ENCODE data around the gene GRIN2C. TPM values are rescaled to one million over a fixed set of nuclear protein-coding genes. Genes with fewer than 3 reads are reported as not detected.

GRIN2C gene
- total and polyA plus RNA-seq, 9 of the 15 experiments (the other 6 are each of a cell fraction or from before 2014, with no cell fraction given) = under 0.01 to 0.33 (median 0.10) TPM; not detected in 2

- Histone ChIP-seq H3K36me3 (ENCODE audit: control insufficient read depth, insufficient read depth, low read length) (no peaks in the 10 kb centered on the region; the same call in 1 of the 3 replicates), H3K9me1 (ENCODE audit: control insufficient read depth, insufficient read depth, low read length) (no peaks in the 10 kb centered on the region), H3K4me2 (ENCODE audit: insufficient read depth, low read length) (no peak overlapping the region), H2AFZ (ENCODE audit: low read depth, low read length) (no peak overlapping the region), H3K4me3 (no peak overlapping the region), H3K27me3 (ENCODE audit: control insufficient read depth in 2 of 2, insufficient read depth in 2 of 2, low read length in 2 of 2) (no peaks in the 10 kb centered on the region), H3K79me2 (ENCODE audit: control insufficient read depth, insufficient read depth, low read length) (no peaks in the 10 kb centered on the region), H3K27ac (ENCODE audit: extremely low read depth, low read depth, low read length) (no peak overlapping the region), H3K4me1 (replicated peaks in 1 of 2; ENCODE audit: control insufficient read depth in 2 of 2, insufficient read depth in 2 of 2, low read length in 2 of 2) (no peaks in the 10 kb centered on the region), H4K20me1 (replicated peaks; ENCODE audit: control insufficient read depth, insufficient read depth, low read length) (no peaks in the 10 kb centered on the region; the same call in none of the 2 replicates), H3K9me3 (replicated peaks; ENCODE audit: control insufficient read depth, insufficient read depth, low read depth, low read length) (no peaks in the 10 kb centered on the region), H3K9ac (ENCODE audit: insufficient read depth in 1 of 2, low read depth in 2 of 2, low read length in 2 of 2) (no peak overlapping the region)
- ATAC-seq = no peak
- TF ChIP-seq CEBPB (tag; IDR thresholded peaks at IDR 0.05) = no peak
- TF ChIP-seq SPI1 (IDR thresholded peaks at IDR 0.05; ENCODE audit: borderline replicate concordance, low read depth, low read length) = 0 out of 2 replicates have a peak, but pooled peaks have one; percentile 10
- no peak for TF ChIP-seq GABPA (tag; conservative IDR thresholded peaks at IDR 0.05; ENCODE audit: low read depth)
- no peak for TF ChIP-seq ZSCAN32 (CRISPR knock-in tag; IDR thresholded peaks at IDR 0.05)
- no peak for FAIRE-seq
- BruUV-seq (replicated peaks) = no TSS peak
- DNase-seq (ENCODE audit: extremely low read depth in 1 of 4, low spot score in 3 of 4) = no peak
- intact Hi-C loops (cut with micrococcal nuclease) (no loop called here), in situ Hi-C loops (cut with MboI) (no loop called here)
- 79% methylated on average over 6 of the region's 6 CpGs for WGBS (ENCODE audit: insufficient coverage, low coverage, missing lambda C conversion rate)
- ChIA-PET CTCF (ENCODE audit: low intra/inter-chr PET ratio) (no interaction called here), POLR2A (interaction anchor here (0.7 kb wide), 1 partner anchor 54 kb away, joined by 3 read pairs; no protein-coding TSS in a partner anchor)
Measured at GRCh38 chr17:74807925-74808324, 51.8 kb downstream of the GRIN2C start.

- no peak overlapping the region for H3K9ac ChIP-seq (ENCODE audit: insufficient read depth in 1 of 2, low read depth in 2 of 2, low read length in 2 of 2)
- TF ChIP-seq RBFOX2 (IDR thresholded peaks at IDR 0.05; ENCODE audit: low read depth, low read length) (no peak), TAF15 (IDR thresholded peaks at IDR 0.05; ENCODE audit: low read depth, low read length) (no peak), RFX7 (CRISPR knock-in tag; IDR thresholded peaks at IDR 0.05) (no peak), ZNF445 (CRISPR knock-in tag; IDR thresholded peaks at IDR 0.05; ENCODE audit: low read depth) (no peak), ELK3 (CRISPR knock-in tag; IDR thresholded peaks at IDR 0.05) (no peak), ARHGAP35 (IDR thresholded peaks at IDR 0.05; ENCODE audit: partially characterized antibody) (no peak)
- no peaks in the 10 kb centered on the region; the same call in 1 of the 3 replicates for H3K36me3 ChIP-seq (ENCODE audit: control insufficient read depth, insufficient read depth, low read length)
- H3K9me1 ChIP-seq (ENCODE audit: control insufficient read depth, insufficient read depth, low read length) = no peaks in the 10 kb centered on the region
- no peaks in the 10 kb centered on the region for H3K79me2 ChIP-seq (ENCODE audit: control insufficient read depth, insufficient read depth, low read length)
- no peak overlapping the region for H3K4me3 ChIP-seq
- H3K27me3 ChIP-seq (ENCODE audit: control insufficient read depth in 2 of 2, insufficient read depth in 2 of 2, low read length in 2 of 2) = no peaks in the 10 kb centered on the region
- no peak overlapping the region for H3K4me2 ChIP-seq (ENCODE audit: insufficient read depth, low read length)
- CTCF ChIA-PET (ENCODE audit: low intra/inter-chr PET ratio) = no interaction called here
- H2AFZ ChIP-seq (ENCODE audit: low read depth, low read length) = no peak overlapping the region
- ATAC-seq = no peak
- no peaks in the 10 kb centered on the region for H3K9me3 ChIP-seq (replicated peaks; ENCODE audit: control insufficient read depth, insufficient read depth, low read depth, low read length)
- no peaks in the 10 kb centered on the region; the same call in none of the 2 replicates for H4K20me1 ChIP-seq (replicated peaks; ENCODE audit: control insufficient read depth, insufficient read depth, low read length)
- DNase-seq (ENCODE audit: extremely low read depth in 1 of 4, low spot score in 3 of 4) = no peak
- BruUV-seq (replicated peaks) = no TSS peak
- POLR2A ChIA-PET = interaction anchor here (0.7 kb wide), 1 partner anchor 55 kb away, joined by 3 read pairs; no protein-coding TSS in a partner anchor
- no peak for FAIRE-seq
- H3K27ac ChIP-seq (ENCODE audit: extremely low read depth, low read depth, low read length) = no peak overlapping the region
- 91% methylated on average over 11 of the region's 13 CpGs for WGBS (ENCODE audit: insufficient coverage, low coverage, missing lambda C conversion rate)
- H3K4me1 ChIP-seq (replicated peaks in 1 of 2; ENCODE audit: control insufficient read depth in 2 of 2, insufficient read depth in 2 of 2, low read length in 2 of 2) = no peaks in the 10 kb centered on the region
- in situ Hi-C loops (cut with MboI) (no loop called here), intact Hi-C loops (cut with micrococcal nuclease) (no loop called here)
Measured at GRCh38 chr17:74807441-74807840, 52.2 kb downstream of the GRIN2C start.

All from K562 (cell line).